Measurements from ENCODE around the gene NR2F1. TPM values are rescaled to one million over a fixed set of nuclear protein-coding genes. Genes with fewer than 3 reads are reported as not detected.
"Not testable (repeated sequence)": the region's sequence is repeated elsewhere in the genome, so short reads cannot be mapped to it uniquely, and the experiment has no call there.

NR2F1 gene
- 34.5 TPM for polyA plus RNA-seq (2013, experiment 1 of 2)
- 25.9 TPM for polyA plus RNA-seq (2013, experiment 2 of 2)

DNA sequence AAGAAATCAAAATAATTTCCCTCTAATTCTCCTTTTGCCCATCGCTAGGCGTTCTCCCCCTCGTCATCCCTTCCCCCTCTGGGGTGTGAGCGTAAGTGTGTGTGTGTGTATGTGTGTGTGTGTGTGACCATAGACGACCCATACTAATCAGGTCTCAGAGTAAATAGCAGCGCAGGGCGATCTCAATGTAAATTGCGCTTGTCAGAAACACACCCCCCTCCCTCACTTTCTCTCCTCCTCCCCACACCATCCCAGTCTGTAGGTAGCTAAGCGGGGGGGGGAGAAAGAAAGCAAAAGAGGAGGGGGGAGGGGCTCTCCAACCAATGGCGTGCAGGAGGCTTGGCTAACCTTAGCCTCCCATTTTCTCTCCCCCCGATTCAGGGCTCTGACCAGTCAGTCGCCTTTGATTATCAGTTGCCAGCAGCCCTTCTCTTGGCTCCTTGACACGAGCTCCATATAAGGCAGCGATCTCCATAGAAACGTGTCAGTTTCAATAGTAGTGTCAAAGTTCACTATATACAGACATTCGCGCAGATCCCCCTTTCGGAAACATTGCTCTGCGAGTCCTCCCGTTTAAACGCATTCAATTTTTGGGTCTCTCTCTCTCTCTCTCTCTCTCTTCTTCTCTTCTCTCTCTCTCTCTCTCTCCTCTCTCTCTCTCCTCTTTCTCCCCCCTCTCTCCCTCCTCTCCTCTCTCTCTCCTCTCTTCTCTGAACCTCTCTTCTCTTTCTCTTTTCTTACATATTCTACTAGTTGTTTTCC, at the start of gene NR2F1:
TSS of gene NR2F1 (plus strand) at position 546 of the 762 bp plus-strand sequence. CDS start 1,802 bp downstream, outside the sequence.
- Histone ChIP-seq H3K36me3 (ENCODE audit: control insufficient read depth, insufficient read depth, low read length) (no peaks in the 10 kb centered on the region), H3K27ac (ENCODE audit: low read depth, low read length, severe bottlenecking) (peak within 1 kb of the TSS; percentile 76), H3K4me1 (ENCODE audit: control insufficient read depth, insufficient read depth, low read length, poor library complexity, severe bottlenecking) (peaks cover 23% of the 10 kb centered on the region), H3K4me3 (ENCODE audit: extremely low read depth, insufficient read depth, low read length, poor library complexity, severe bottlenecking) (peak within 1 kb of the TSS; percentile 47), H3K9me3 (ENCODE audit: control insufficient read depth, low read length) (no peaks in the 10 kb centered on the region)
- WGBS, 2 experiments (ENCODE audit: insufficient coverage in 2 of 2), result 0% methylated on average over 11 of the region's 21 CpGs

DNA sequence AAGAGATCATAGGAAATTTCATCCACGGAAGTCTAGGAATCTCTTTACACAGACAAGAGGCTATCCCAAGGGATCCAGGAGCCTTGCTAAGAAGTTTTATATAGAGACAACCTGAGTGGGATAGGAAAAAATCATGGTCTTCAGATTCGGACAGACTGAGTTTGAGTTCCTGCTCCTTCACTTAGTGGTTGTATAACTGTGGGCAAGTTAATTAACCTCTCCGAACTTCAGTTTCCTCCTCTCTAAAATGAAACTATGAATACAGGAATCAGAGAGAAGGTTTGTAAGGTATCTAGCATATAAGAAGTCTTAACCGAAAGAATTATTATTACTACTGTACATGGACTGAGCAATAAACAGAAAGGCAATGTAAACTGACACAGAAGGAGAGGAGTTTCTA, 37.1 kb upstream of the NR2F1 start:
- WGBS, 2 experiments (ENCODE audit: insufficient coverage in 2 of 2), result 89 to 100% methylated on average over 1 of the region's 4 CpGs
- no peaks in the 10 kb centered on the region for H3K4me1 ChIP-seq (ENCODE audit: control insufficient read depth, insufficient read depth, low read length, poor library complexity, severe bottlenecking)
- no peak overlapping the region for H3K27ac ChIP-seq (ENCODE audit: low read depth, low read length, severe bottlenecking)
- no peaks in the 10 kb centered on the region for H3K36me3 ChIP-seq (ENCODE audit: control insufficient read depth, insufficient read depth, low read length)
- H3K9me3 ChIP-seq (ENCODE audit: control insufficient read depth, low read length), result no peaks in the 10 kb centered on the region
- no peak overlapping the region for H3K4me3 ChIP-seq (ENCODE audit: extremely low read depth, insufficient read depth, low read length, poor library complexity, severe bottlenecking)

DNA sequence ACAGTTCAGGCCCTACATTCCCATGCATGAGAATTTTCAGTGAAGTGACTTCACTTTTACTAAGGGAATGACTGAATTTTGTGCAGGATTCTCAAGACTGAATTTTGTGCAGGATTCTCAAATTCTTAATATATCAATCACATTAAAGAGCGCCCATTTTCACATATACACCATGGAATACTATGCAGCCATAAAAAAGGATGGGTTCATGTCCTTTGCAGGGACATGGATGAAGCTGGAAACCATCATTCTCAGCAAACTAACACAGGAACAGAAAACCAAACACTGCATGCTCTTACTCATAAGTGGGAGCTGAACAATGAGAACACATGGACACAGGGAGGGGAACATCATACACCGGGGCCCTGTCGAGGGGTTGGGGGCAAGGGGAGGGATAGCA, 33.4 kb upstream of the NR2F1 start:
- not testable (repeated sequence) for H3K9me3 ChIP-seq (ENCODE audit: control insufficient read depth, low read length); H3K4me1 ChIP-seq (ENCODE audit: control insufficient read depth, insufficient read depth, low read length, poor library complexity, severe bottlenecking); H3K36me3 ChIP-seq (ENCODE audit: control insufficient read depth, insufficient read depth, low read length); H3K4me3 ChIP-seq (ENCODE audit: extremely low read depth, insufficient read depth, low read length, poor library complexity, severe bottlenecking); H3K27ac ChIP-seq (ENCODE audit: low read depth, low read length, severe bottlenecking)
- WGBS, 2 experiments (ENCODE audit: insufficient coverage in 2 of 2), result 94 to 100% methylated on average over 1 to 2 of the region's 3 CpGs

DNA sequence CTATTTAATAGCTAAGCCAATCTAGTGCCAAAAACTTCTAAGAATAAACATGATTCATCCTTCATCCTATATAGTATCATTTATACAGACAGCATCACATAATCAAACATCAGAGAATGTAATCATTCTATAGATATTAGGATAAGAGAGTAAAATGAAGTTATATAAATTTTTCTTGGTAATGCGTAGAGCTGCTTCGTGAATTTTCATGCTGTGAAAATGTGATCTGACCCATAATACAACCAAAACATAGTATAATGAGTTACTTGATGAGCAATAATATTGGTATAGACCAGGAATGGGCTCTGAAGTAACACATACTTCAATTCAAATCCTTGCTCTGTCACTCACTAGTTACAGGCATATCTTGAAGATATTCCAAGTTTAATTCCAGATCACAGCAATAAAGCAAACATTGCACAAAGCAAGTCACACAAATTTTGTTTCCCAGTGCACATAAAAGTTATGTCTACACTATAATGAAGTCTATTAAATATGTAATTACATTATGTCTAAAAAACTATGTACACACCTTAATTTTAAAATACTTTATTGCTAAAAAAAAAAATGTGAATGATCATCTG, 25.9 kb upstream of the NR2F1 start:
- Histone ChIP-seq H3K4me3 (ENCODE audit: extremely low read depth, insufficient read depth, low read length, poor library complexity, severe bottlenecking) (no peak overlapping the region), H3K36me3 (ENCODE audit: control insufficient read depth, insufficient read depth, low read length) (no peaks in the 10 kb centered on the region), H3K9me3 (ENCODE audit: control insufficient read depth, low read length) (no peaks in the 10 kb centered on the region), H3K27ac (ENCODE audit: low read depth, low read length, severe bottlenecking) (no peak overlapping the region), H3K4me1 (ENCODE audit: control insufficient read depth, insufficient read depth, low read length, poor library complexity, severe bottlenecking) (no peaks in the 10 kb centered on the region)
- no CpG with 5 or more reads among the region's 2 CpGs for WGBS, 2 experiments (ENCODE audit: insufficient coverage in 2 of 2)

DNA sequence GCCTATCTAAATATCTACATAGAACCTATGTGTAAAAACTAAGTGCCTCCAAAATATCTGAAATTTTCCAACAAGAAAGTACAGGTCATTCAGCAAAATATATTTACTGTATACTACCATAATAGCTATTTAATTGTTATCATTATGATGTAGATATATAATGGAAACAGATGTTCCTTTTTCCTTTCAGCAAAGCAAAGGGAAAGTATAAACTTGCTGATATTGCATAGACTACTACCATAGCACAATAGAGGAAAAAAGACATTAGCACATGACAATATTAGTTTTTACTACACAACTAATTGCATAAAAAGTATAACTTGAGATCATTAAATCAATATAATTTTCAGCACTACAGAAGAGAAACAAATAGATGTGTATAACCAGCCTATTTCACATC, 16.9 kb upstream of the NR2F1 start:
- Histone ChIP-seq H3K27ac (ENCODE audit: low read depth, low read length, severe bottlenecking) (no peak overlapping the region), H3K9me3 (ENCODE audit: control insufficient read depth, low read length) (peaks cover 3% of the 10 kb centered on the region), H3K4me1 (ENCODE audit: control insufficient read depth, insufficient read depth, low read length, poor library complexity, severe bottlenecking) (no peaks in the 10 kb centered on the region), H3K36me3 (ENCODE audit: control insufficient read depth, insufficient read depth, low read length) (no peaks in the 10 kb centered on the region), H3K4me3 (ENCODE audit: extremely low read depth, insufficient read depth, low read length, poor library complexity, severe bottlenecking) (no peak overlapping the region)

DNA sequence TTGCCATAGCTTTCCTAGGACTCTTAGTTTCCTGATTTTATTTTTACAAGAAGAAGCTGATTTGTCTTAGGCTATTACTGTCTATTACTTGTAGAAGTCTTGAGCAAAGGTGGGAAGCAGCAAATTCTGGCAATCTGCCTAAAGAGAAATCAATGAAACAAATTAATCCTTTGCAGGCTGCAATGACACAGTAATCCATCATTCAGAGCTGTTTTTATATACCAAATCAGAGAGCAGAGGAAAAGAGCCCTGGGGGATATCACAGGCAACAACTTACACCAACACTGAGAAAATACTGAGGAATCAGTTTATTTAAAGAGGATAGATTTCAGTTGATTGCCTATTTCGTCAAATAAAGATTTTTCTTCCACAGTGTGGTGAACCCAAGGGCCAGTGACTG, 15.6 kb upstream of the NR2F1 start:
- H3K27ac ChIP-seq (ENCODE audit: low read depth, low read length, severe bottlenecking), result no peak overlapping the region
- WGBS, 2 experiments (ENCODE audit: insufficient coverage in 2 of 2), result 100% methylated on average over 1 of the region's 1 CpG; no CpG with 5 or more reads in 1 of the 2 experiments
- H3K4me3 ChIP-seq (ENCODE audit: extremely low read depth, insufficient read depth, low read length, poor library complexity, severe bottlenecking), result no peak overlapping the region
- no peaks in the 10 kb centered on the region for H3K36me3 ChIP-seq (ENCODE audit: control insufficient read depth, insufficient read depth, low read length)
- peaks cover 3% of the 10 kb centered on the region for H3K9me3 ChIP-seq (ENCODE audit: control insufficient read depth, low read length)
- H3K4me1 ChIP-seq (ENCODE audit: control insufficient read depth, insufficient read depth, low read length, poor library complexity, severe bottlenecking), result peaks cover 2% of the 10 kb centered on the region

DNA sequence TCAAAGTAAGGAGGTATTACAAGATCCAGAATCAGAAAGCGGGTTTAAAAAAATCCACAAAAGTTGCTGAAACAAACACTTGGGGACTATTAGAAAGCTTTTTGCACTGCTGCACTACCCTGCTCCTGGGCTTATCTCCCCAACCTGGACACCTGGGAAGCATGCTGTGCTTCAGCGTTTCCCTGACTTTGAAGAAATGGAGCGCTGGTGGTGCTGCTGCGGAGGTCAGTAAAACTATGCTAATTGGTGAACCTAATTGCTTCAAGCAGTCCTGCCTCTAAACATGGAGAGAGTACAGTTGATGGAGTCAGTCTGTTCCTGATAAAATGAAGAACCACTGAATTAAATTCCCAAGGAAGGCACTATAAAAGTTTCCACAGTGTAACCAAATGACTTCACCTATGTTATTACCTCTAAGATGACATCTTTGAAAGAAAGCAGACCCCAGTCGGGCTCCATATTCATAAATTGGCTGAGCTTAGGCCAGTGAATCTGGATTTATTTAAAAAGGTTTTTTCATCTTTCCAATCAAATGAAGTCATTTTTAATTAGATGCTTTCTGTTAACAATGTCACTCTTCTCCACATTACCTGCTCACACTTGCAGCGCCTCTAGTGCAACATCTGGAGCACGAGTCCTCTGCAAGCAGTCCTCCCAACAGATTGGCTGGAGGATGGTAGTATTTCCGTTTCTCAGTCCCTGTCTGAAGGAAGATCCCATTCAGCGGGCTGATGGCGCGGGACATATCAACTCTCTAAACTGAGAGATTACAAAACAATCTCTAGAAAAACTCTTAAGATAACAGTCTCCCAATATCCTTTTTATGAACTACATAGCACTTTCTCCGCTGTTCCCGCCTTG, 13.5 kb upstream of the NR2F1 start:
- Histone ChIP-seq H3K27ac (ENCODE audit: low read depth, low read length, severe bottlenecking) (no peak overlapping the region), H3K4me1 (ENCODE audit: control insufficient read depth, insufficient read depth, low read length, poor library complexity, severe bottlenecking) (peaks cover 3% of the 10 kb centered on the region), H3K9me3 (ENCODE audit: control insufficient read depth, low read length) (peaks cover 3% of the 10 kb centered on the region), H3K4me3 (ENCODE audit: extremely low read depth, insufficient read depth, low read length, poor library complexity, severe bottlenecking) (no peak overlapping the region), H3K36me3 (ENCODE audit: control insufficient read depth, insufficient read depth, low read length) (no peaks in the 10 kb centered on the region)
- 19 to 22% methylated on average over 7 to 9 of the region's 13 CpGs for WGBS, 2 experiments (ENCODE audit: insufficient coverage in 2 of 2)

DNA sequence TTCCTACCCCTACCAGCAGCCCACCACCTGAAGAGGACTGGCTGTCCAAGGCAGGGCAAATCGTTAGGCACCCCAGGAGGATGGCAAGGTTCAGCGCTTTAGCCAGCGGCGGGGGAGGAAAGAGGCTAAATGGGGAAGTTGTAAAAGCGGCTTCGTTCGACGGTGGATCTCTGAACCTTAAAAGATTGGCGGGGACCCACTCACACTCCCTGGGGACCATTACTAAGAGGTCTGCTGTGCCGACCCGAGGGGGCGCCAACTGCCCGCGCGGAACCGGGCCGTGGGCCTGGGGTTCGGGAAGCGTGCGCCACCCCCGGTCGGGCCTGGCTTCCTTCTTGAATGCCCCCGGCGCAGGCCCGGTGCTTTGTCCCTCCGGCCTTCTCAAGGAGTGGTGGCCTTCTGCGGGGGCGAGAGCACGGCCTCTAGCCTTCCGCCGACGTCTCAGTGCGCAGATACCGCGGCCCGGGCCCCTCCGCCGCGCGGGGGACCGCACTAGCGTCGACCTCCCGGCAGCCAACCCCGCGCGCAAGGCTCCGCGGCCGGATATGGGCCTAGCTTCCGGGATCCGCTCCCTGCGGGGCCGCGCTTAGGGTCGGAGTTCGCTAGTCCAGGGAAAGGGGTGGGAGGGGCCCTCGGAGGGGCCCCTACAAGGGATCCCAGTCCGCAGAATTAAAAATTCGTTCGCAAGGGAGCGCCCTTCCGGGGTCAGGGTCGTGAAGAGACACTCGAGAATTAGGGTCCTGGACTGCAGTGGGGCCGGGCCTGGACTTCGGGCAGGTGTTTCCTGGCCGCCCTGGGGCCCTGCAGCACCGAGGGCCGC, 12.5 kb upstream of the NR2F1 start:
- Histone ChIP-seq H3K9me3 (ENCODE audit: control insufficient read depth, low read length) (peaks cover 3% of the 10 kb centered on the region), H3K4me1 (ENCODE audit: control insufficient read depth, insufficient read depth, low read length, poor library complexity, severe bottlenecking) (peaks cover 3% of the 10 kb centered on the region), H3K36me3 (ENCODE audit: control insufficient read depth, insufficient read depth, low read length) (no peaks in the 10 kb centered on the region), H3K4me3 (ENCODE audit: extremely low read depth, insufficient read depth, low read length, poor library complexity, severe bottlenecking) (peak overlapping the region; percentile 3), H3K27ac (ENCODE audit: low read depth, low read length, severe bottlenecking) (no peak overlapping the region)
- WGBS, 2 experiments (ENCODE audit: insufficient coverage in 2 of 2), result 3 to 4% methylated on average over 36 to 67 of the region's 70 CpGs

DNA sequence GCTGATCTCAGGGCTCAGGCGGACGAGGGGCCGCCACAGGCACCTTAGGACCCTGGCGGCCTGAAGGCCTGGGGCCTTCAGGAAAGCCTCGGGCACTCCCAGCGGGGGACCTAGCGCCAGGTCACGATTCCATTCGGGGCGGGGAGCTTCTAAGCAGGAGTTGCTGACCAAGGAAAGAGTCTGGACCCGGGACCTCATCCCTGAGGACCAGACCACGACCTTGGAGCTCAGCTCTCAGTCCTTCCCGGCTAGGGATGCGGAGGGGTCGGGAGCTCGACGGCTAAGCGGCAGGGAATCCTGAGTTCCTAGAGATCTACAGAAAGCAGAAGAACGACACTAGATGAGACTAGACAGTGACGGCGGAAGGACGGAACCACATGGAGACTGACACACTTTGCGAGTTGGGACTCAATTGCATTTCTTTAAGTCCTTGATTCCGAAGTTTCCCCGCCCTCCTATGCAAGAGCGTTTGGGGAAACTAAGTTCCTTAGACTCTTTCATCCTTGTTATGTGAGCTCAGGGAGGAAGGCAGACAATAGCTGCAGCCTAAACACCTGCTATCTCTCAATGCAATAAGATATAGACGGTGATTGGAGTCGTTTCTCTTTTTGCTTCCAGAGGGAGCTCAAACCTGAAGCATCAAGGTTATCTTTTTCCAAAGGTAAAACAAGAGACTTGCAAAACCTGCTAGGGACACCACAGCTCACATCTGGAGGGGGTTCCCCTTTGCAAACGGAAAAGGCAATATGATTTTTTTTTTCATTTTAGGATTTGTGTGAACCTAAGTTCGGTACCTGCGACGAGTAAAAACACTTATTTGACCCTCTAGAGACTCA, 11.7 kb upstream of the NR2F1 start:
- 4 to 10% methylated on average over 23 to 26 of the region's 32 CpGs for whole genome bisulfite sequencing, 2 experiments (ENCODE audit: insufficient coverage in 2 of 2)
- Histone ChIP-seq H3K4me3 (ENCODE audit: extremely low read depth, insufficient read depth, low read length, poor library complexity, severe bottlenecking) (no peak overlapping the region), H3K36me3 (ENCODE audit: control insufficient read depth, insufficient read depth, low read length) (no peaks in the 10 kb centered on the region), H3K9me3 (ENCODE audit: control insufficient read depth, low read length) (peaks cover 3% of the 10 kb centered on the region), H3K27ac (ENCODE audit: low read depth, low read length, severe bottlenecking) (no peak overlapping the region), H3K4me1 (ENCODE audit: control insufficient read depth, insufficient read depth, low read length, poor library complexity, severe bottlenecking) (peaks cover 3% of the 10 kb centered on the region)

Measured in mesodermal cell (in vitro differentiated cells).